Activated naive CD4-positive, alpha-beta T cell treated with Interleukin-2 at 50 U/mL for 16 hours (primary cell): ENCODE data around the gene LYL1.

Experiments
- DNase-seq: peaks from one replicate; pipeline ENCODE4 v3.0.0-alpha.2; 2020

The LYL1 gene

GRCh38 chr19:13128583-13128982 lies 25.9 kb upstream of the LYL1 start:
- DNase-seq = no peak

GRCh38 chr19:13127811-13128575 lies 25.3 kb upstream of the LYL1 start:
- DNase-seq = no peak

DNA sequence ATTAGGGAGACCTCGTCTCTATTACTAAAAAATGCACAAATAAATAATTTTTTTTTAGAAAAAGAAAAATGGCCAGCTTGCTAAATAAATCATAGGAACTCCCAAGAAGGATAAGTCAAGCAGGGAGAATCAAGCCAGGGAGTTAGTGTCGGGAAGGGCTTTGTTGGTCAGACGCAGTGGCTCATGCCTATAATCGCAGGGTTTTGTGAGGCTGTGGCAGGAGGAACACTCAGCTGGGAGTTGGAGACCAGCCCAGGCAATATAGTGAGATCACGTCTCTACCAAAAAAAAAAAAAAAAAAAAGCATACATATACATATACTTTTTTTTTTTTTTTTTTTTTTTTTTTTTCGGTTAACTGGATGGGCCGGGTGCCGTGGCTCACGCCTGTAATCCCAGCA lies 24.4 kb upstream of the LYL1 start:
- DNase-seq = no peak

DNA sequence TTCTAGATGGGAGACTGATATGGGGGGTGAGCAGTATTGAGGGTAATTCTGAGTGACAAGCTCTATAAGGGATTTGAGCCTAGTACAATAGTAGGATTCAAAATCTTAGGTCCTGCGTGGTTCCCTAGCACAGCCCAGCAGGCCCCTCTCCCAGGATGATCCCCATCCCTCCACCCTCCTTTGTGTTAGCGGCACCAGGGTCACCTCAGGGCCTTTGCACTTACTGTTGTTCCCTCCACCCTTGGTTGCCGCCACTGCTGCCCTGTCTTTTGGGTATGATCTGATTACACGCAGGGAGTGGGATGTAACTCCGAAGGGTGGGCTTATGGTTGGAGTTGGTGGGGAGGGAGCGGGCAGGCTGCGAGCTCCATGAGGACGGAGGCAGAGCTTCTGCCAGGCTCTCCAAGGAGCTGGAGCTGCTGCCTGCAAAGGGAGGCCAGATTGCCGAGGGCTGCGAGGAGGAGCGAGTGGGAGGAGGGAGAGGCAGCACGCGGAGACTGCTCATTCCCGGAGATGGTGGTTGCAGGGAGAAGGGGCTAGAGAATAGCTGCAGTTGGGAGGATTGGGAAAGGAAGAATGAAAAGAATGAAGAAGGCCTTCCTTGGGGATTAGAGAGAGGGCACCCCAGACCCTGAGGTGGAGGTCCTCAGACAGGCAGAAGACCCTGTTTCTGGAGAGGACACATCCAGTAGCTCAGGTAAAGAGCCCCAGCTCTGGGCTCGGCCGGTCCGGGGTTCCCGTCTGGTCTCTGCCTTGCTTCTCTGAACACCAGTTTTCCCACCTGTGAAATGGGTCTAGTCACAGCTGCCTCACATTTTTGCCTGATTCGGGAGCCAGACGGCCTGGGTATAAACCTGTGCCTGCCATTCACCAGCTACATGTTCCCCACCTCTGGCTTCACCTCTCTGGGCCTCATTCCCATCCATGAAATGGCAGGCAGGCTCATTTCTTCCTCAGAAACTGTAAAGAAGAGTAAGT lies 20.6 kb upstream of the LYL1 start:
- no peak for DNase-seq

DNA sequence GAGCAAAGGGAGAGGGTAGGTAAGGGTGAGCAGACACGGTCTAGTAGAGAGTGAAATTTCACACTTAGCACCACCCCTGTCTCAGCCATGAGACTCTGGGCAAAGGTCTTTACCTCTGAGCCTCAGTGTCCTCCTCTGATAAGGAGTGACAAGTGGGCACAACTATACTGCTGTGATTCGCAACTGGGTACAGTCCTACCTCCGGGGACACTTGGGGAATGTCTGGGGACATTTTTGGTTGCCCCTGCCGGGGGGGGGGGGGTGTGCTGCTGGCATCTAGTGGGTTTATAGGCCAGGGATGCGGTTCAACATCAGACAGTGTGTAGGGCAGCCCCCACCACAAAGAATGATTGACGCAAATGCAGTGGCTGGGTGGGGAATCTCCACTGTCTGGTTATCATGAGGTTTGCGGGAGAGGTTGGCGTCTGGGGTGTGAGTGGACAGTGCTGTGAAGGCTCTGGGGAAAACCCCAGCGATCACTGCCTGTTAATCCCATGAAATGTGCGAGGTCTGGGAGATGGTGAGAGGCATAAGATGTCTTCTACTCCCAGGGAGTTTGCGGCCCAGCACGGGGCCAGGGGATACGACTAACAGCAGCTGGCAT lies 19.7 kb upstream of the LYL1 start:
- DNase-seq = peak; percentile 15

GRCh38 chr19:13121551-13122274 lies 19.1 kb upstream of the LYL1 start:
- DNase-seq = no peak

GRCh38 chr19:13120817-13121216 lies 18.2 kb upstream of the LYL1 start:
- no peak for DNase-seq

DNA sequence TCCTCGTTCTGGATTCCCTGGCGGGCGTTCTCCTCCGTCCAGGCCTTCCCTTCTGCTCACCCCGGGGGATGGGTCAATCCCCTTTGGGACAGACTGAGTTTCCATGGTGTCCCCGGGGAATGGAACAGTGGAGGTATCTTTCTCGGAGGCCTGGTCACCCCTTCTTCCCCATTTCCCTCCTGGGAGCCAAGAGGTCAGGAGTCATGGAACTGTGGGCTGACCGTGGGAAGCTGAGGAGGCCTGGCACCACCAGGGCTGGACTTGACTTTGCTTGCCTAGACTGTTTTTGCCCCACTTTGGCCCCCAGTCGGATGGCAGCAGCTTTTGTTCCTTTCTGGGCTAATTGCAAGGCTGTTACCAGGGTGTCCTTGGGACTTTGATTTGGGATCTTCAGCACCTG lies 17.4 kb upstream of the LYL1 start:
- DNase-seq = no peak

DNA sequence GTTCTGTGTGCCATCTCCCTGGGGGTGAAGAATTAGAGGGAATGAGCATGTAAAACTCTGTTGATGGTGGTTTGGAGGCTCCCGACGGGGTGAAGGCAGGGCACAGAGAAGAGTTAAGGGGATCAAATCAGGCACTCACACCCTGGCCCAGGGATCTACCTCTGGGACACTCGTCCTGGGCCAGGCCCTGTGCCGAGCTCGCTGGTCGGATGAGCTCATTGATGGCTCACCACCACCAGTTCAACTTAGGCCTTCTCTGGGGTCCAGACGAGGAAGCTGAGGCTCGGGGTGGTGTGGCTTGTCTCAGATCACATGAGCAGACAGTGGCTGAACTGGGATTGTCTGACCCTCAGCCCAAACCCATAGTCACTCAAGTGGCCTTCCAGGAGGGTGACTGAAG lies 17.0 kb upstream of the LYL1 start:
- DNase-seq = no peak

DNA sequence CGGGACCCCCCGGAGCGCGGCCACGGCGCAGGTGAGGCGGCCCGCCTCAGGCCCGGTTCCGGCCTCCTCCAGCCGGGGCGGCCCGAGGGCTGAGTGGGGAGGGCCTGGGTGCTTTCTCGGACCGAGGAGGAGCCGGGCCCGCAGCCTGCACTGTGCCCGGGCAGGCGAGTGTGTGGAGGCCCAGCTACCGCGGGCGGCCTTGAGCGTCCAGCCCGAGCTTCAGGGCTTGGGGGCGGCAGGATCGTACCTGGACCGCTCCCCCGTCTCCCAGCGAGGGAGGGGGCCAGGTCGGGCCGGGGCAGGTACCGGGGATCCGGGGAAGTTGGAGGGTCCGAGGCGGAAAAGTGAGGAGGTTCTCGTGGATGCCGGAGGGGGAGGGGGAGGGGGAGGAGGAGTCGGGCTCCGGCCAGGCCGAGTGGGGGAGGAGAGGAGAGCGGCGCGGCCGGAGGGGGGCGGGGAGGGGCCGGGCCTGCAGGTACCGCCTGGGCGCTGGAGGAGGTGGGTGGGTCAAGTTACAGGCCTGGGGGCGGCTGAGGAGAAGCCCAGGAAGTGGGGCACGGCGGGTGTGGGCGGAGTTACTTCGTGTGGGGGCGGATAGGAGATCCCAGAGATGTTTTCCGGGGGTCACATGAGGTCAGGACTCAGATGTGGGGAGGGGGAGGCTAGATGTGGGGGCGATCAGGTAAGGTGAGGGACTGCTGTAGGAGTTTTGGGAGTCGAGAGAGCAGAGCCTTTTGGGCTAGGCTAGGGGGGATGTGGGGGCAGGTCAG lies 16.0 kb upstream of the LYL1 start:
- DNase-seq = peak; percentile 38

- DNase-seq = peak; percentile 93
Observed at GRCh38 chr19:13117772-13118423, 15.2 kb upstream of the LYL1 start, which contains the start of gene NACC1. Gene NACC1, plus strand, starts transcription at chr19:13118264. Its CDS starts 16,944 bp downstream, at chr19:13135208.

GRCh38 chr19:13117176-13117771 lies 14.6 kb upstream of the LYL1 start:
- no peak for DNase-seq

- peak; percentile 94 for DNase-seq
Observed at GRCh38 chr19:13116282-13117175, 13.9 kb upstream of the LYL1 start, which contains the start of gene TRMT1. Gene TRMT1, minus strand, starts transcription at chr19:13116740. Its CDS starts 341 bp downstream, at chr19:13116399.

GRCh38 chr19:13115936-13116281 lies 13.3 kb upstream of the LYL1 start:
- no peak for DNase-seq

DNA sequence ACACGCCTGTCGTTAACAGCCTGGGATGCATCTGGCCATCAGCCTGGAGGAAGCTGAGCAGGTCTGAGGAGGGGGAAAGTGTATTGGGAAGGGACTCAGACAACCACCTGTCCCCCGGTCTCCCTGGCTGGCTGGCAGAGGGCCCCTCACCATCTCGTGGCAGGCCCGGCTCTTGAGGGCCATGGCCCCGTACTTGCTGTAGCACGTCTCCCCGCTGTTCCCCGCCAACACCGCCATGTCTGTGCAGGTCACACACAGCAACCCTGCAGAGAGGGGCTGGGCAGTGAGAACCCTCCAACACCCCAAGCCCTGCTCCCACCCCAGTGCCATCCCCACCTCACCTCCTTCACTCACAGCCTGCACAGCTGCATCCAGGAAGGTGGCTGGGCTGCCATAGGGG lies 9.9 kb upstream of the LYL1 start:
- no peak for DNase-seq

GRCh38 chr19:13110099-13110610 lies 7.5 kb upstream of the LYL1 start:
- DNase-seq = no peak

DNA sequence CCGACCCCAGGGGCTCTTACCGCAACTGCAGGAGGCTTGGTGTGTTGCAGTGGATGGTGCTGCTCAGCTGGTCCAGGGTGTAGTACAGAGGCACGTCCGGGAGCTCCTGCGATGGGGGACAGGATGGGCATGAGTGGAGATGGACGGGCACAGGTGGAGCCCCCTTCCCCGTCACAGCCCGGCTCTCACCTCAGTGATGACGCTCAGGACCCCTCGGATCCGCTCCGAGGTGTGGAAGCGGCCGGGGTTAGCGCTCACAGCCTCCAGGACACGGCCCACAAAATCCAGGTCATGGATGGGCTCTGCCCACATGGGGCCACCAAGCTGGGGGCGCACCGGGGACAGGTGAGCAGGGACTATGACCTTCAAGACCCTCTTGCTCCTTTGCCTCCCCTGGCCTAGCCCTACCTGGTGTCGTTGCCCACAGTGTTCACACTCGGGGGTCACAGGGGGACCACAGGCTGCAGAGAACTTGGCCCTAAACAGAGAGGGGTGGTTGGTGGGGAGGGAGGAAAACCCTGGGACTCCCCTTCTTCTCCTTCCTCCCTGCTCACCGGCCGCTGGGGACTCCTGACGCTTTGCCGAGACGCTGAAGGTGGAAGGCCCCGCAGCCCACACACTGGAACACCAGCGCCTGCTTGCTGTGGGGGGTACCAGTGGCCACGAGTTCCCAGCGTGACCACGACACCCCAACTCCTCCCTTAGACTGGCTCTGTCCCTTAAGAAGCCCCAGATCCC lies 6.9 kb upstream of the LYL1 start:
- no peak for DNase-seq

- DNase-seq = peak; percentile 19
Observed at GRCh38 chr19:13104848-13105711, 2.4 kb upstream of the LYL1 start.
